ENCODE results near the gene MYOZ1.

DNA sequence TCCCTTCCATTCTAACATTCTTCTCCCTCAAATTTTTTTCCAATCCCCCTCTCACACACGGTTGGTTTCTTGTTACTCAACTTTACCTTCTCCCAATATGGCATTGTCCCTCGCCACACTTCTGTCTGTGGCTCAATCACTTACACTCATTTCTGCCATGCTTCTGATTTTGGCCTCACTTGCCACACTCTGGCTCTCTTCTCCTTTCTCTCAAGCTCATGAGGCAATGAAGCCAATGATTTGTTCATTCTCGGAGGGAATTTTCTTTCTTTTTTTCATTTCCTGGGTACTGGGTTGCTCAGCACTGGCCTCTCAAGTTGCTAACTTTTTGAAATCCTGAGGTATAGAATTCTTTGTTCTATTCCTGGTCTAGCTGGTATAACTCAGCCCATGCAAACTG, 4.0 kb upstream of the MYOZ1 start:
- TF ChIP-seq, protein P1, sequence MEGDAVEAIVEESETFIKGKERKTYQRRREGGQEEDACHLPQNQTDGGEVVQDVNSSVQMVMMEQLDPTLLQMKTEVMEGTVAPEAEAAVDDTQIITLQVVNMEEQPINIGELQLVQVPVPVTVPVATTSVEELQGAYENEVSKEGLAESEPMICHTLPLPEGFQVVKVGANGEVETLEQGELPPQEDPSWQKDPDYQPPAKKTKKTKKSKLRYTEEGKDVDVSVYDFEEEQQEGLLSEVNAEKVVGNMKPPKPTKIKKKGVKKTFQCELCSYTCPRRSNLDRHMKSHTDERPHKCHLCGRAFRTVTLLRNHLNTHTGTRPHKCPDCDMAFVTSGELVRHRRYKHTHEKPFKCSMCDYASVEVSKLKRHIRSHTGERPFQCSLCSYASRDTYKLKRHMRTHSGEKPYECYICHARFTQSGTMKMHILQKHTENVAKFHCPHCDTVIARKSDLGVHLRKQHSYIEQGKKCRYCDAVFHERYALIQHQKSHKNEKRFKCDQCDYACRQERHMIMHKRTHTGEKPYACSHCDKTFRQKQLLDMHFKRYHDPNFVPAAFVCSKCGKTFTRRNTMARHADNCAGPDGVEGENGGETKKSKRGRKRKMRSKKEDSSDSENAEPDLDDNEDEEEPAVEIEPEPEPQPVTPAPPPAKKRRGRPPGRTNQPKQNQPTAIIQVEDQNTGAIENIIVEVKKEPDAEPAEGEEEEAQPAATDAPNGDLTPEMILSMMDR (IDR thresholded peaks at IDR 0.05 in 4 of 5, conservative IDR thresholded peaks at IDR 0.05 in 1 of 5): no peak
- no peak for TF ChIP-seq POLR2A (IDR thresholded peaks at IDR 0.05)
